SK-N-MC (cell line): ENCODE measurements around the gene TMEM223.
"Not testable (repeated sequence)": the region's sequence is repeated elsewhere in the genome, so short reads cannot be mapped to it uniquely, and the experiment has no call there.

Experiments used
- EZH2 ChIP-seq: fragments of 200-600 bp; sonication (generic); IDR thresholded peaks from one replicate; pipeline ENCODE4 v1.6.1; 2017; ENCODE audit warnings: antibody characterized with exemption
- FOXP2 ChIP-seq: optimal IDR thresholded peaks from 2 replicates; pipeline ENCODE3; 2011; ENCODE audit warnings: mild to moderate bottlenecking, moderate library complexity; ENCODE audit not compliant: insufficient read depth; ENCODE audit errors: extremely low read length, control extremely low read depth
- POLR2AphosphoS5 ChIP-seq: IDR thresholded peaks from 2 replicates; pipeline ENCODE4 v1.6.1; 2012; ENCODE audit warnings: mild to moderate bottlenecking, low read depth, low read length, borderline replicate concordance

- TF ChIP-seq EZH2, POLR2AphosphoS5, FOXP2: not testable (repeated sequence)
Measured at GRCh38 chr11:62840721-62841360, 49.0 kb upstream of the TMEM223 start.
